CD4-positive, alpha-beta T cell (primary cell): ENCODE data around the gene MPHOSPH9. TPM values are rescaled to one million over a fixed set of nuclear protein-coding genes. Genes with fewer than 3 reads are reported as not detected.

Source experiments
- ATAC-seq: fragments of 200-7000 bp; cut with Tn5 transposase; one replicate; pipeline ENCODE4 v1.10.0; 2022; ENCODE audit warnings: mild to moderate bottlenecking; ENCODE audit not compliant: poor library complexity
- CTCF ChIA-PET: fragments of 350-600 bp; sonication (Branson Sonifier 250); formaldehyde crosslinking; loops from one replicate; lab custom pipeline; 2021; ENCODE audit warnings: antibody characterized with exemption, inconsistent platforms; lab: Charles Lee
- POLR2A ChIA-PET: fragments of 350-600 bp; sonication (Branson Sonifier 250); formaldehyde crosslinking; loops from one replicate; lab custom pipeline; 2021; ENCODE audit warnings: antibody characterized with exemption, inconsistent platforms; lab: Charles Lee
- DNase-seq, 14 experiments: peaks; one replicate each; pipeline ENCODE4 v3.0.0-alpha.2; 2013 to 2020; ENCODE audit warnings: mixed read lengths in 2 of 14
- H3K27ac ChIP-seq, 2 donors: one replicate each; pipeline versions ENCODE4 v1.5.1 to v1.7.0; 2013; ENCODE audit warnings: low read length in 2 of 2, low read depth in 1 of 2, mild to moderate bottlenecking in 1 of 2
- H3K27me3 ChIP-seq, 2 experiments: 1 replicate in 1 of 2; 2 replicates in 1 of 2; pipeline versions ENCODE4 v1.6.1 to v1.7.0; 2013; ENCODE audit warnings: low read length in 2 of 2, control low read depth in 1 of 2, mild to moderate bottlenecking in 1 of 2, moderate library complexity in 1 of 2; ENCODE audit not compliant: insufficient read depth in 2 of 2, control insufficient read depth in 1 of 2
- H3K36me3 ChIP-seq: one replicate; pipeline ENCODE4 v1.6.1; 2013; ENCODE audit warnings: low read length, control low read depth; ENCODE audit not compliant: insufficient read depth
- H3K4me1 ChIP-seq: one replicate; pipeline ENCODE4 v1.6.1; 2013; ENCODE audit warnings: low read length, control low read depth; ENCODE audit not compliant: insufficient read depth
- H3K4me3 ChIP-seq: one replicate; pipeline ENCODE4 v1.5.1; 2013; ENCODE audit warnings: mild to moderate bottlenecking, low read length, moderate library complexity
- H3K9me3 ChIP-seq, 2 experiments: 1 replicate in 1 of 2; 2 replicates in 1 of 2; pipeline versions ENCODE4 v1.6.1 to v1.7.0; 2013; ENCODE audit warnings: low read length in 2 of 2, mild to moderate bottlenecking in 2 of 2, control low read depth in 1 of 2, moderate library complexity in 1 of 2; ENCODE audit not compliant: control insufficient read depth in 1 of 2, insufficient read depth in 1 of 2
- H3K27ac Mint-ChIP-seq: one replicate; pipeline ENCODE4 v1.8.0; 2020; ENCODE audit warnings: mixed read lengths
- H3K27me3 Mint-ChIP-seq: one replicate; pipeline ENCODE4 v1.8.0; 2021; ENCODE audit warnings: mixed read lengths
- H3K36me3 Mint-ChIP-seq: one replicate; pipeline ENCODE4 v1.8.0; 2021; ENCODE audit warnings: low read depth, mixed read lengths
- H3K4me1 Mint-ChIP-seq: one replicate; pipeline ENCODE4 v1.8.0; 2021; ENCODE audit warnings: low read depth, mixed read lengths
- H3K4me3 Mint-ChIP-seq: one replicate; pipeline ENCODE4 v1.8.0; 2020; ENCODE audit warnings: mild to moderate bottlenecking, mixed read lengths
- H3K9me3 Mint-ChIP-seq: one replicate; pipeline ENCODE4 v1.8.0; 2020; ENCODE audit warnings: mixed read lengths
- CTCF ChIP-seq: fragments of 200-600 bp; IDR thresholded peaks from one replicate; pipeline ENCODE4 v1.8.0; 2022; ENCODE audit warnings: antibody characterized with exemption, mild to moderate bottlenecking
- intact Hi-C, 2 experiments: fragments of 100-400 bp; cut with DNase I in 1 of 2; cut with micrococcal nuclease in 1 of 2; formaldehyde crosslinking; loops; one replicate each; pipeline versions ENCODE4 v1.15.1 to v1.9.0; 2023 to 2025; cut with DNase I, micrococcal nuclease
- total RNA-seq, 174 experiments: library from RNA in 2 of 174; stranded (reverse) in 2 of 174; gene quantifications; one replicate each; pipeline ENCODE4 v1.2.3 and lab custom pipeline; 2021 to 2026

MPHOSPH9 gene
- total RNA-seq, 2 experiments from 2014 or later = 80.9 to 84.5 TPM

- H3K4me1 Mint-ChIP-seq = peaks cover 67% of the 10 kb centered on the region
- H3K36me3 Mint-ChIP-seq = peaks cover 53% of the 10 kb centered on the region
- Histone ChIP-seq H3K36me3 (peaks cover 6% of the 10 kb centered on the region), H3K27ac (peak overlapping the region in 1 of 2 donors; percentile 29), H3K4me3 (no peak overlapping the region), H3K9me3 (no peaks in the 10 kb centered on the region), H3K27me3 (no peaks in the 10 kb centered on the region), H3K4me1 (peaks cover 39% of the 10 kb centered on the region)
- H3K27me3 Mint-ChIP-seq = no peaks in the 10 kb centered on the region
- intact Hi-C loops = no loop called here
- H3K27ac Mint-ChIP-seq = peak overlapping the region; percentile 84
- peak in 5 of 14 experiments; percentile 13 to 55 (median 46) for DNase-seq
- no peaks in the 10 kb centered on the region for H3K9me3 Mint-ChIP-seq
- CTCF ChIA-PET = interaction anchor here (0.8 to 1.0 kb wide), 2 partner anchors 14 to 167 kb away, joined by 3 read pairs; no protein-coding TSS in a partner anchor
- peak; percentile 71 for ATAC-seq
- H3K4me3 Mint-ChIP-seq = peak overlapping the region; percentile 27
- POLR2A ChIA-PET = interaction anchor here (0.6 to 4.7 kb wide), 6 partner anchors 10 to 200 kb away, joined by 3 to 65 read pairs (median 3); partner anchors contain the start of genes MPHOSPH9 and MTRFR
- TF ChIP-seq CTCF = no peak
Measured at GRCh38 chr12:123242116-123242904, 9.4 kb upstream of the MPHOSPH9 start.

- H3K27me3 Mint-ChIP-seq = no peaks in the 10 kb centered on the region
- CTCF ChIA-PET = interaction anchor here (1.6 to 2.4 kb wide), 6 partner anchors 9 to 195 kb away, joined by 3 to 39 read pairs (median 12); no protein-coding TSS in a partner anchor
- Histone ChIP-seq H3K4me1 (peaks cover 65% of the 10 kb centered on the region), H3K9me3 (no peaks in the 10 kb centered on the region), H3K36me3 (peaks cover 12% of the 10 kb centered on the region), H3K27ac (no peak overlapping the region), H3K4me3 (no peak overlapping the region), H3K27me3 (no peaks in the 10 kb centered on the region)
- peaks cover 54% of the 10 kb centered on the region for H3K36me3 Mint-ChIP-seq
- POLR2A ChIA-PET = interaction anchor here (0.8 to 3.2 kb wide), 7 partner anchors 10 to 368 kb away, joined by 3 to 18 read pairs (median 6); partner anchors contain the start of gene OGFOD2
- peak overlapping the region; percentile 84 for H3K27ac Mint-ChIP-seq
- H3K4me3 Mint-ChIP-seq = peak overlapping the region; percentile 30
- ATAC-seq (no peak), DNase-seq (no peak)
- TF ChIP-seq CTCF = no peak
- no peaks in the 10 kb centered on the region for H3K9me3 Mint-ChIP-seq
- peaks cover 64% of the 10 kb centered on the region for H3K4me1 Mint-ChIP-seq
- intact Hi-C loops = loop anchor here (1.0 to 5.0 kb wide), 9 partner anchors 16 to 447 kb away; partner anchors contain the start of genes PITPNM2 (in 2 of the 2) and OGFOD2 (in 1 of the 2)
Measured at GRCh38 chr12:123238961-123239360, 6.0 kb upstream of the MPHOSPH9 start.

GRCh38 chr12:123238330-123238682 is 5.4 kb upstream of the MPHOSPH9 start:
- Histone ChIP-seq H3K4me3 (no peak overlapping the region), H3K36me3 (peaks cover 12% of the 10 kb centered on the region), H3K9me3 (no peaks in the 10 kb centered on the region), H3K27me3 (no peaks in the 10 kb centered on the region), H3K27ac (peak overlapping the region in 1 of 2 donors; percentile 26), H3K4me1 (peaks cover 68% of the 10 kb centered on the region)
- POLR2A ChIA-PET = interaction anchor here (0.6 to 3.2 kb wide), 17 partner anchors 10 to 412 kb away, joined by 3 to 18 read pairs (median 5); partner anchors contain the start of genes ARL6IP4 and OGFOD2
- DNase-seq (no peak), ATAC-seq (no peak)
- intact Hi-C loops = loop anchor here (1.0 to 5.0 kb wide), 9 partner anchors 15 to 446 kb away; partner anchors contain the start of genes PITPNM2 (in 2 of the 2) and OGFOD2 (in 1 of the 2)
- peaks cover 61% of the 10 kb centered on the region for H3K36me3 Mint-ChIP-seq
- peak; percentile 42 for TF ChIP-seq CTCF
- peaks cover 66% of the 10 kb centered on the region for H3K4me1 Mint-ChIP-seq
- H3K9me3 Mint-ChIP-seq = no peaks in the 10 kb centered on the region
- peak overlapping the region; percentile 72 for H3K4me3 Mint-ChIP-seq
- H3K27ac Mint-ChIP-seq = peak overlapping the region; percentile 84
- CTCF ChIA-PET = interaction anchor here (0.7 to 2.4 kb wide), 25 partner anchors 9 to 445 kb away, joined by 3 to 39 read pairs (median 4); partner anchors contain the start of gene PITPNM2
- no peaks in the 10 kb centered on the region for H3K27me3 Mint-ChIP-seq
